ENCODE data around the gene RMND5B. TPM values are rescaled to one million over a fixed set of nuclear protein-coding genes. Genes with fewer than 3 reads are reported as not detected.

RMND5B gene
- total RNA-seq, 1 donor from 2014 or later: 33.9 TPM

GRCh38 chr5:178113841-178114324 lies 16.9 kb upstream of the RMND5B start:
- no peak for DNase-seq (ENCODE audit: low read depth in 2 of 2)

DNA sequence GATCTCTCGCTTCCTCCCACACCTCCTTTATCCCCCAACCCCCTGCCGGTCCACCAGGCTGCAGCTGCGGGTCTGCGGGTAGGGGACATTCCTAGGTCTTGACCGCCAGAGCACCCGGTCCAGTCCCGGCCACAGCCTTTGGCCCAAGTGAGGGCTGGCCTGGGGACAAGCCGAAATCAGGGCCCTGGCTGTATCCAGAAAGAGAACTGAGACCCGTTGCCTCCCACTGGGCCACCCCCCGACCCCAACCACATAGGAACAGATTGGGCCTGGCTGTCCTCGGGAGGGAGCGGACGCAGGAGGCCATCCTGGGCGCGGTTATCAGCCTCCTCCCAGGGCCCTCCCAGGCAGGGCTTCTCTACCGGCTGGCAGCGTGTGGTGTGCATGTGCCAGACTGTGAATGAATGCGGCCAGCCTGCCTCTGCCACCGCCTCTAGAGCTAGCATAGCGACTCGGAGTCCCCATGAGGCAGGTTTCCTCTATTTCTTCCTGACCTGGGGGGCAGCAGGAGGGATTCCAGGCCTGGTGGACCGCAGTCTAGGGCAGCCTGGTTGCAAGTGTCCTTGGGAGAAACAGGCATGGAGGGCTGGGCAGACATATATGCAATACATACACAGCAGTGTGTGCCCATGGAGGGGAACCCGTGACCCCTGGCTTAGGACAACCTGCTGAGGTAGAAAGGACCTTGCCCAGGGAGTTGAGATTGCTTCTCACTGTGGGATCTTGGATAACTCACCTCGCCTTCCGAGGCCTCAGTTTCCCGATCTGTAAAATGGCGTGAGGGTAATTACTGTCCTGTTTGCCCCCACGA lies 16.3 kb upstream of the RMND5B start:
- peak in 1 of 2 donors; percentile 27 for DNase-seq (ENCODE audit: low read depth in 2 of 2)

DNA sequence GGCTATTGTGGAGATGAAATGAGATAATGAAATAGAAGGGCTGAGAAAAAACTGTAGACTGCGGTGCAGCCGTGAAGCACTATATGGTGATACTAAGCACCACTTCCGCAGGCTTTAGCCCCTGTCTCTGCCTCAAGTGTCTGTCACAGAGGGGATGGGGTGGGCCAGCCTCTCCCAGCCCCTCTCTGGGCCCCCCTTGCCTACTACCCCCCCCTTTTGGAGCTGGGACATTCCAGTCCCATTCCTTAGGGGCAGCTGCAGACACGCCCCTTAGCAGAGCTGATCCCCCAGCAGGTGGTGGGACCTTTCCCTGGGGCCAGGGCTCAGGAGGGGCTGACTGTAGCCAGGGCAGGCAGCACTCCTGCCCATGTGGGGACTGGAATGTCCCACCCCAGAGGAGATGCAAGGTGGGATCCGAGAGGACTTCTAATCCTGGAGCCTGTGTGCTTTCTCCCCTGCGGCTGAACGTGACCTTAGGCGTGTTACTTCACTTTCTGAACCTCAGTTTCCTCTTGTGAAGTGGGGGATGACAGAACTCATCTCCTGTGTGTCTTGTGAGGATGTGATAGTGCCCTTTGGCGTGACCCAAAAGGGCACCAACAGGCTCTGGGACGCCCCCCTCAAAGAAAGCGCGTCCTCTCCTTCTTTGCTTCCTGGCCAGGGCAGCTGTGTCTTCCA lies 15.5 kb upstream of the RMND5B start:
- no peak for DNase-seq (ENCODE audit: low read depth in 2 of 2)

GRCh38 chr5:178115814-178116142 lies 15.0 kb upstream of the RMND5B start:
- DNase-seq (ENCODE audit: low read depth in 2 of 2): no peak

GRCh38 chr5:178116143-178116885 lies 14.5 kb upstream of the RMND5B start:
- peak; percentile 27 to 61 for DNase-seq (ENCODE audit: low read depth in 2 of 2)

DNA sequence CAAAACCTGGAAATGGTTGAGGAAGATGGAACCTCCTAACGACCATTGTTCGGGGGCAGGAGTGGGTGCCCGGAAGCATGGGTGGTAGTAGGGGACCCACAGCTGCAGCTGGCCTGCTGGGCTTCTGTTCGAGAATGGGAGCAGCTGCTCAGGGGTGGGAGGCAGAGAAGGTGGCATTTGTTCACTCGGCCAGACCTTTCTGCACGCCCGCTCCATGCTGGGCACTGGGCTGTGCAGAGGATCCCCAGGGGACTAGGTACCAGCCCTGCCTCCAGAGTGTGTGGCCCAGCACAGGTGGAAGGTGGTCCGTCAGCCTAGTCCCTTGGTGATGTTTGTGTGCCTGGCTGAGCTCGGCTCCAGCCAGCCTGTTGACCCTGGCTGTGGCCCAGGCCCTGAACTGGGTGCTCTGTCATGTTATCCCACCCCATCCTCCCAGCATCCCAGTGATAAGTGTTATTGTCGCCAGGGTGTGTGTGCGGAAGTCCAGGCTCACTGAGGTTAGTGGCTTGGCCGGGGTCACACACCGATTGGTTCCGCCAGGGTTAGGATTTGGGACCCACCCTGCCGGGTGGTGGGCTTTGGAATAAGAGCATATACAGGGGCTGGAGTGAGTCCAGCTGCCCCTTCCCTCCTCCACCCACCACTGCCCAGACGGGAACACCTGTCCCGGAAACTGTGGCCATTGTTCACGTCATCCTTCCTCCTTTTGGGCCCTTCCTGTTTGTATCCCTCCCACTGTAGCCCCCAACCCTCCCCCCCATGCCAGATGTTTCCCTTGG lies 12.7 kb upstream of the RMND5B start:
- peak; percentile 72 to 74 for DNase-seq (ENCODE audit: low read depth in 2 of 2)

GRCh38 chr5:178119915-178120606 lies 10.8 kb upstream of the RMND5B start:
- DNase-seq (ENCODE audit: low read depth in 2 of 2): no peak

DNA sequence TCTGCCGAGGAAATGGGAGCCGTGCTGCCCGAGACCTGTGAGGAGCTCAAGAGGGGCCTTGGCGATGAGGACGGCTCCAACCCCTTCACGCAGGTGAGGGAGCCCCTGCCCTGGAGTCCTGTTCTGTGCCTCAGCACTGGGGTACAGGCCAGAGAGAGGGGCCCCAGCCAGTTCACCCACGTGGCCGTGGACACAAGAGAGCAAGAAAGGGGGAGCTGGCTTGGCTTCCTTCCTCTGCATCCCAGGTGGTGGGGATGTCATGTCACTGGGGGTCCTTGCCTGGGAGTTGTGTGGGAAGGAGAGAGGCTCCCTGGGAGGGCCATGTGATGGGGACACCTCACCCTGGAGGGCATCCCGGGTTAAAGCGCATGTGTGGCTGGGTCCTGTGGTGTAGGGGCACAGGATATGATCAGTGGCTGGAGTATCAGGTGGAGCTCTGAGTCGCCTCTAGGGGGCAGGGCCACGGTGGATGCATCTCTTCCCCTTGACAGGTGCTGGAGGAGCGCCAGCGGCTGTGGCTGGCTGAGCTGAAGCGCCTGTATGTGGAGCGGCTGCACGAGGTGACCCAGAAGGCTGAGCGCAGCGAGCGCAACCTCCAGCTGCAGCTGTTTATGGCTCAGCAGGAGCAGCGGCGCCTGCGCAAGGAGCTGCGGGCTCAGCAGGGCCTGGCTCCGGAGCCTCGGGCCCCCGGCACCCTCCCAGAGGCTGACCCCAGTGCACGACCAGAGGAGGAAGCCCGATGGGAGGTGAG lies 10.0 kb upstream of the RMND5B start:
- peak; percentile 36 to 74 for DNase-seq (ENCODE audit: low read depth in 2 of 2)

DNA sequence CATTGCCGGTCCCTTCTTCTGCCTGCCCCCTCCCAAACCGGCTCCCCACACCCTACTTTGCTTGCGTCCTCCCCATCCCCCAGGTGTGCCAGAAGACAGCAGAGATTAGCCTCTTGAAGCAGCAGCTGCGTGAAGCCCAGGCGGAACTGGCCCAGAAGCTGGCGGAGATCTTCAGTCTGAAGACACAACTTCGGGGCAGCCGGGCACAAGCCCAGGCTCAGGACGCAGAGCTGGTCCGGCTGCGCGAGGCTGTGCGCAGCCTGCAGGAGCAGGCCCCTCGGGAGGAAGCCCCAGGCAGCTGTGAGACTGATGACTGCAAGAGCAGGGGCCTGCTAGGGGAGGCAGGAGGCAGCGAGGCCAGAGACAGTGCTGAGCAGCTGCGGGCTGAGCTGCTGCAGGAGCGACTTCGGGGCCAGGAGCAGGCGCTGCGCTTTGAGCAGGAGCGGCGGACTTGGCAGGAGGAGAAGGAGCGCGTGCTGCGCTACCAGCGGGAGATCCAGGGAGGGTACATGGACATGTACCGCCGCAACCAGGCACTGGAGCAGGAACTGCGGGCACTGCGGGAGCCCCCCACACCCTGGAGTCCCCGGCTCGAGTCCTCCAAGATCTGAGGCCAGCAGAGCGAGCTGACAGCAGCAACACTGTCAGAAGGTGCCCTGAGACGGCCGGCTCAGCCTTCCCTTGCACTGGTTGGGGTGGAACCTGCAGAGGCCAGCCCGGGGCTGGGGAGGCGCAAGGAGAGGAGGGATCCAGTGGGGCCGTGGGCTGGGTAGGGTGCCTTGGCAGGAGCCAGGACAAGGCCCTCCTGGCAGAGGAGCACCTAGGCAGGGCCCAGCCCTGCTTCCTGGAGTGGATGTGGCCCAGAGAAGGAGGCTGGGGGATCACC lies 9.2 kb upstream of the RMND5B start:
- DNase-seq (ENCODE audit: low read depth in 2 of 2): no peak

DNA sequence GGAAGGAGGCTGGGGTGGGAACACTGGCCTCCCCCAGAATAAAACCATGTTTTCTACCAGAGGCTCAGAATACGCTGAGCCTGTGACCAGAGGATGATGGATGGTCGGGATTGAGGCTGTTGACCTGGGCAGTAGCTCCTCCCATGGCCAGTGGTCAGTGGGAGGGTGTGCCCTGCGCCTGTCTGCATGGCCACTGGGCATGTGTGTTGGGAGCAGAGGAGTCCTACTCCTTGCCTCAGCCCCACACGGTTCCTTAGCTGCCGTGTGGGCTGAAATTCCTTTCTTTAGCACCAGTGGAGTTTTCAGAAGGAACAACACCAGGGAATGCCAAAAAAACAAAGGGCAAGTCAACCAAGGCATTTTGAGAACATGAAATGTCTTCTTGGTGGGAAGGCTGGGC lies 8.5 kb upstream of the RMND5B start:
- no peak for DNase-seq (ENCODE audit: low read depth in 2 of 2)

GRCh38 chr5:178123094-178123965 lies 7.5 kb upstream of the RMND5B start:
- DNase-seq (ENCODE audit: low read depth in 2 of 2): no peak

DNA sequence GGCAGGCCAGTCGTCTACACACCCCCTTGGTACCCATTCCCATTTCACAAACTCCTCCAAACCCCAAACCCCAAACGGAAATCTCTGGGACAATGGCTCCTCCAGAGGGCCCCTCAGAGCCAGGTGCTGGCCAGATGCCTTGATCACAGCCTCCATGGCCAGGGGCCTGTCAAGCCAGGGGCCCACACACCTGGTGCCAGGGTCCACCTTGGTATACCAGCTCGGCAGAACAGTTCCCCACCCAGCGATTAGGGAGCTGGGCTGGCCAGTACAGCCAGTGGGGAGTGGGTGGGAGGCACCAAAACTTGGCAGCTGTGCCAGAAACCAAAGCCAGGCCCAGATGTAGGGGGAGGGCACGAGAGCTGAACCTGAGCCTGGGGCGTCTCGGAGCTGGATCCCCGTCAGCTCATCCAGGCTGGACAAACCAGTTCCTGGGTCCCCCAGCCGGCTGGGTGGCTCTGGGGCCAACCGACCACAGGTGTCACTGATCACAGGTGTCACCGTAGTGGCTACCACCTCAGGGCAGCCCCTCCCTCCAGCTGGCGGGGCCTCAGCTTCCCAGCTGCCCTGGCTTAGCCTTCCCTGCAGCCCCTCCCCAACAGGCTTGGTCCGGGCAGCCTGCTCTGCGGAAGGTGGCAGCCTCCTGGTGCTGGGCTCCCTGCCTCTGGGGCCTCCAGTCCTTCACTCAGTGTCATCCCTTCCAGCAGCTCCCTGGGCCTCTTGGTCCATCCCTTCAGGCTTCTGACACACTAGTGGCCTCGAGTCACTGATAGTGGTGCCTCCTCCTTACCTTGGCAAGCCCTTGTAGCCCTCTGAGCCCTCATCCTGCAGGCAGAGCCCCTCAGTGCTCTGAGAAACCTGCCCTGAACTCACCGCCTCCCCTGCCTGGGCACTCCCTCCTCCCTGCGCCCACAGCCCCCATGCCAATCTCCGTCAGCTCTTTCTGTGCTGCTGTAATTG lies 6.6 kb upstream of the RMND5B start:
- no peak for DNase-seq (ENCODE audit: low read depth in 2 of 2)

GRCh38 chr5:178125253-178125906 lies 5.4 kb upstream of the RMND5B start:
- no peak for DNase-seq (ENCODE audit: low read depth in 2 of 2)

GRCh38 chr5:178126556-178126955 lies 4.3 kb upstream of the RMND5B start:
- peak in 1 of 2 donors; percentile 32 for DNase-seq (ENCODE audit: low read depth in 2 of 2)

DNA sequence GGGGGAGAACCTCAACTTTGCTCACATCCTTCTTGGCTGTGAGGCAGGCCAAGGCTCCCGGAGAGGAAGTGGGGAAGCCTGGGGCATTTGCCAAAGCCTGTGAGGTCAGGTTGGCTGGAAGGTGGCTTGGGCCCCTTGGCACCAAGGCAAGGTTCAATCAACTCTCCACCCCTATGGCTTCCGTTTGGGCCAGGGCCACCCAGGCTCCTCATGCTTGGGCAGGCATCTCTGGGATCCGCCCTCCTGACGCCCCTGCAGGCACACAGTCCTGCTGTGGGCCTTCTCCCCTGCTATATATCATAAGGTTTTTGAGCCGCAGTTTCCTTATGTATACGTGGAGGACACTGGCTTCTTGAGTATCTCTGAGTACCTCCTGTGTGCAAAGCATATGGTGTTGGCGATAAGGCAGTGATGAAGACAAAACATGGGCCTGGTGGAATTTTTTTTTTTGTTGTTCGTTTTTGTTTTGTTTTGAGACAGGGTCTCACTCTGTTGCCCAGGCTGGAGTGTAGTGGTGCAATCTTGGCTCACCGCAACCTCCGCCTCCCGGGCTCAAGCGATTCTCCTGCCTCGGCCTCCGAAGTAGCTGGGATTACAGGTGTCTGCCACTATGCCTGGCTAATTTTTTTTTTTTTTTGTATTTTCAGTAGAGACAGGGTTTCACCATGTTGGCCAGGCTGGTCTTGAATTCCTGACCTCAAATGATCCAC lies 3.4 kb upstream of the RMND5B start:
- DNase-seq (ENCODE audit: low read depth in 2 of 2): peak in 1 of 2 donors; percentile 23

GRCh38 chr5:178129296-178129695 lies 1.5 kb upstream of the RMND5B start:
- no peak for DNase-seq (ENCODE audit: low read depth in 2 of 2)
